GM10248 (cell line): ENCODE data around the gene CFL1.

Experiments
- CTCF ChIA-PET: fragments of 300-600 bp; sonication (Branson Sonifier 250); formaldehyde crosslinking; extraction: SDS; loops from one replicate; lab custom pipeline; 2021; ENCODE audit warnings: antibody characterized with exemption; lab: Yijun Ruan, JAX
- POLR2A ChIA-PET: fragments of 350-650 bp; sonication (Branson Sonifier 250); formaldehyde crosslinking; extraction: SDS; loops from one replicate; lab custom pipeline; 2020; ENCODE audit warnings: antibody characterized with exemption; lab: Yijun Ruan, JAX
- DNase-seq: peaks from one replicate; pipeline ENCODE4 v3.0.0; 2012; ENCODE audit errors: extremely low spot score
- TF ChIP-seq, protein P1 (sequence below): IDR thresholded peaks from 2 replicates; pipeline ENCODE4 v1.5.1; 2012; ENCODE audit warnings: mild to moderate bottlenecking, low read depth; ENCODE audit errors: extremely low read depth, missing control alignments, control extremely low read depth

Gene CFL1

DNA sequence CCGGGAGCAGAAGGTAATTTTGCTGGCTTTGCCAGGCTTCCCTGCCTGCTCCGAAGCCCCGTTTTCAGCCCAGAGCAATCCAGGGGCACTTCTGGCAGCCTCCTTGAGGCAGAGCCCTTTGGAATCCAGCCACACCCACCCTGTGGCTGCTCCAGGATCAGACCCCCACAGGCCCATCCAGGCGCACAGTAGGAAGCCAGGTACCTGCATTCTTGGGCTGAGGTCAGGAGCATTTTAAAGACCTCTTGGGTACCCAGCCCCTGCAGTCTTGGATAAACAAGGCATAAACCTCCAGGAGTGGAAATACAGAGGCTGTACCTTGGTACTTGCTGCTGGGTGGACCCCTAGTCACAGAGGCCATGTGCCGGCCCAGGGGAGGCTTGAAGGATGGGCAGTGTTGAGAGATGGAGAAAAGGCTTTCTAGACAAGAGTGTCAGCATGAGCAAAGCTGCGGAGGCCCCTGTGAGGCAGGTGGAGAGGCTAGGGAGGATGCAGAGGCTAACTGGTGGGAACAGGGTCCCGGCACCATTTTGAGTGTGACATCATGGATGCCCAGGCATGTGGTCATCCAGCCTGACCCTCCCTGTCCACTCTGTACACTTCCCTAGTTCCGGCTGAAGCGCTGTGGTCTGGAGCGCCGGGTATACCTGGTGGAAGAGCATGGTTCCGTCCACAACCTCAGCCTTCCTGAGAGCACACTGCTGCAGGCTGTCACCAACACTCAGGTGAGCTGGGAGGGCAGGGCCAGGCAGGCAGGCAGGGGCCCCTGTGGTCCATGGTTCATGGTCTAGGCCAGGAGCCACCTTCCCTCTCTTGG is 6.1 kb upstream of the CFL1 start:
- TF ChIP-seq, protein P1, sequence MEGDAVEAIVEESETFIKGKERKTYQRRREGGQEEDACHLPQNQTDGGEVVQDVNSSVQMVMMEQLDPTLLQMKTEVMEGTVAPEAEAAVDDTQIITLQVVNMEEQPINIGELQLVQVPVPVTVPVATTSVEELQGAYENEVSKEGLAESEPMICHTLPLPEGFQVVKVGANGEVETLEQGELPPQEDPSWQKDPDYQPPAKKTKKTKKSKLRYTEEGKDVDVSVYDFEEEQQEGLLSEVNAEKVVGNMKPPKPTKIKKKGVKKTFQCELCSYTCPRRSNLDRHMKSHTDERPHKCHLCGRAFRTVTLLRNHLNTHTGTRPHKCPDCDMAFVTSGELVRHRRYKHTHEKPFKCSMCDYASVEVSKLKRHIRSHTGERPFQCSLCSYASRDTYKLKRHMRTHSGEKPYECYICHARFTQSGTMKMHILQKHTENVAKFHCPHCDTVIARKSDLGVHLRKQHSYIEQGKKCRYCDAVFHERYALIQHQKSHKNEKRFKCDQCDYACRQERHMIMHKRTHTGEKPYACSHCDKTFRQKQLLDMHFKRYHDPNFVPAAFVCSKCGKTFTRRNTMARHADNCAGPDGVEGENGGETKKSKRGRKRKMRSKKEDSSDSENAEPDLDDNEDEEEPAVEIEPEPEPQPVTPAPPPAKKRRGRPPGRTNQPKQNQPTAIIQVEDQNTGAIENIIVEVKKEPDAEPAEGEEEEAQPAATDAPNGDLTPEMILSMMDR = no peak
- DNase-seq = no peak
- ChIA-PET POLR2A (interaction anchor here (0.9 kb wide), 1 partner anchor 24 kb away, joined by 6 read pairs; the partner anchor contains the start of gene FIBP), CTCF (interaction anchor here (6.1 to 17.2 kb wide), 2 partner anchors 7 to 21 kb away, joined by 133 to 535 read pairs; partner anchors contain the start of genes CCDC85B, CTSW, EFEMP2 and FIBP)

DNA sequence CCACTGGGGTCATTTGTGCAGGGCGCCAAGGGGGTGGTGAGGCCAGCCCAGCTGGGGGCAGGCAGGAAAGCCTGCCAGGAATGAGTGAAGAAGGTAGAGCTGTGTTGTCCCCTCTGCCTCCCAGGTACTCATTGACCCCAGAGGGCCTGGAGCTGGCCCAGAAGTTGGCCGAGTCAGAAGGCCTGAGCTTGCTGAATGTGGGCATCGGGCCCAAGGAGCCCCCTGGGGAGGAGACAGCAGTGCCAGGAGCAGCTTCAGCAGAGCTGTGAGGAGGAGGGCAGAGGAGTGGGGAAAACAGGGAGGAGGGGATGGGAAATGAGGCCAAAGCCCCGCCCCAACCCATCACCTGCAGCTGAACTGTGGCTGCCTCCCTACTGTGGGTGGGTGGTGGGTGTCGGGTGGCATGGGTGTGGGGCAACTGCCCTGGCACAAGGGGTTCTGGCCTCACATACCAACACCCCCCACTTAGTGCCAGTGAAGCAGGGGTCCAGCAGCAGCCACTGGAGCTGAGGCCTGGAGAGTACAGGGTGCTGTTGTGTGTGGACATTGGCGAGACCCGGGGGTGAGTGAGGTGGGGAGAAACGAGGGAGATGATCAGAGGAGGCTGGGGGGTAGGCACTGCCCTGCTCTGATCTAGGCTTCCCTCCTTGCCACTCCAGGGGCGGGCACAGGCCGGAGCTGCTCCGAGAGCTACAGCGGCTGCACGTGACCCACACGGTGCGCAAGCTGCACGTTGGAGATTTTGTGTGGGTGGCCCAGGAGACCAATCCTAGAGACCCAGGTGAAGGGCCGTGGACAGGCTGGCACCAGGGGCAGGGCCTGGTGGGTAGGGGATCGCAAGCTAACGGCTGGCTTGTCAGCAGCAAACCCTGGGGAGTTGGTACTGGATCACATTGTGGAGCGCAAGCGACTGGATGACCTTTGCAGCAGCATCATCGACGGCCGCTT is 5.2 kb upstream of the CFL1 start:
- CTCF ChIA-PET = interaction anchor here (6.1 to 17.2 kb wide), 2 partner anchors 8 to 22 kb away, joined by 133 to 535 read pairs; partner anchors contain the start of genes CCDC85B, CTSW, EFEMP2 and FIBP
- no peak for DNase-seq
- TF ChIP-seq, protein P1 = no peak
- POLR2A ChIA-PET = interaction anchor here (0.9 kb wide), 1 partner anchor 25 kb away, joined by 6 read pairs; the partner anchor contains the start of gene FIBP

DNA sequence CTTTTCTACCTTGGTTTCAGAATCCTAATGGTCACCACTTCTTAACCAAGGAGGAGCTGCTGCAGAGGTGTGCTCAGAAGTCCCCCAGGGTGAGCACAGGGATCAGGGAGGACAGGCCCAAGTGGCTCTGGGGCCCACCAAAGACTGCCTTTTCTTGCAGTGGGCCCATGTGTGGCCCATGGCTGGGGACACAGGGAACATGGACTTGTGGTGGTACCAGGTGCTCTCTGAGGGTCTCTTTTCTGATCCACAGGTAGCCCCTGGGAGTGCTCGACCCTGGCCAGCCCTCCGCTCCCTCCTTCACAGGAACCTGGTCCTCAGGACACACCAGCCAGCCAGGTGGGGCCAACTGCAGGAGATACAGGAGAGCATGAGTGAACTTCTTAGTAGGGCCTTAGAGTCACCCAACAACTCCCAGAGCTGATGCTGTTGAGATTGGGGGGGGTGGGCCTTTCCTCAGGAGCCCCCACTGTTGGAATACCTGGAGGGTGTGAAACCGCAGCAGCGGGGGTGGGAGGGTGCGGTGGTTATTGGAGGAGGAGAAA is 4.3 kb upstream of the CFL1 start:
- ChIA-PET CTCF (interaction anchor here (6.1 to 17.2 kb wide), 2 partner anchors 9 to 23 kb away, joined by 133 to 535 read pairs; partner anchors contain the start of genes CCDC85B, CTSW, EFEMP2 and FIBP), POLR2A (no interaction called here)
- TF ChIP-seq, protein P1 = no peak
- DNase-seq = no peak

DNA sequence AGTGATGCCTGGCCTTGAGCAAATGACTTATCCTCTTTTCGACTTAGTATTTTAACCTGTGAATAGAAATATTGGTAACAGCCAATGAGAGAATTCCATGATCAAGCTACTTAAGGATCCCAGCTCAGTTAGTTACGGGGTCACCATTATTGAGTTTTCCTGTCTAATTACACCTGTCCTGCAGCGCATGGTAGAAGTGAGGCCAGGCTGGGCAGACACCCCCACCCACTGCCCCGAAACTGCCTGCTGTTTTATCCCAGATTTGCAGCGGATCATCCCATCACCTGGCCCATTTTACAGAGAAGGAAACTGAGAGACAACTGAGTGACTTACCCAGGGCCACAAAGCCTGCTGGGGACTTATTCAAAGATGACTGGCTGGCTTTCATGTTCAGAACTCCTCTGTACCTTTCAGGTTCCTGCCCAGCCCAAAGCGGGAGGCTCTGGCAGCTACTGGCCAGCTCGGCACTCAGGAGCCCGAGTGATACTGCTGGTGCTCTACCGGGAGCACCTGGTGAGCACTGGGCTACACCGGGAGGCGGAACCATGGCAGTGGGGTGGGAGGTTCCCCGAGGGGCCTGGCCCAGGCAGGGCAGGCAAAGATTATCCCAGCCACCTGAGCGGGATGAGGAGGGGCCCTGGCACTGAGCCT is 3.7 kb upstream of the CFL1 start:
- no peak for DNase-seq
- TF ChIP-seq, protein P1 = no peak
- ChIA-PET CTCF (interaction anchor here (1.2 to 17.2 kb wide), 6 partner anchors 10 to 149 kb away, joined by 3 to 535 read pairs (median 6); partner anchors contain the start of genes CCDC85B, CTSW, EFEMP2 and FIBP), POLR2A (interaction anchor here (1.2 kb wide), 1 partner anchor 10 kb away, joined by 5 read pairs; no protein-coding TSS in a partner anchor)

DNA sequence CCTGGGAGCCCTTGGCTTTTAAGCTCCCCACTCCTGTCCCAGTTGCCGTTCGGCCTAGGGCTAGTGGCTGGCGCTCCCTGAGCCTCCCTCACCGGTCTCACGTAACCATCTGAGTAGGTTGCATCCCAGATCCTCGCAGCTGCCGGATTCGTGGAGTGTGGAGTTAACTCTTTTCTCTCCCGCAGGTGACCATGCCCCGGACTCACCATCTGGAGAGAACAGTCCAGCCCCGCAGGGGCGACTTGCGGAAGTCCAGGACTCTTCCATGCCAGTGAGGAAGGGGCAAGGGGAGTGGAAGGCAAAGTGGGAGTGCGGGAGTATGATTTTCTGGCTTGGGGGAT is 3.2 kb upstream of the CFL1 start:
- TF ChIP-seq, protein P1 = no peak
- ChIA-PET POLR2A (interaction anchor here (1.2 kb wide), 1 partner anchor 10 kb away, joined by 5 read pairs; no protein-coding TSS in a partner anchor), CTCF (interaction anchor here (1.0 to 17.2 kb wide), 8 partner anchors 10 to 149 kb away, joined by 3 to 535 read pairs (median 5); partner anchors contain the start of genes CCDC85B, CTSW, EFEMP2 and FIBP)
- DNase-seq = no peak
